ENCODE data around the gene CYP19A1.

Gene CYP19A1

DNA sequence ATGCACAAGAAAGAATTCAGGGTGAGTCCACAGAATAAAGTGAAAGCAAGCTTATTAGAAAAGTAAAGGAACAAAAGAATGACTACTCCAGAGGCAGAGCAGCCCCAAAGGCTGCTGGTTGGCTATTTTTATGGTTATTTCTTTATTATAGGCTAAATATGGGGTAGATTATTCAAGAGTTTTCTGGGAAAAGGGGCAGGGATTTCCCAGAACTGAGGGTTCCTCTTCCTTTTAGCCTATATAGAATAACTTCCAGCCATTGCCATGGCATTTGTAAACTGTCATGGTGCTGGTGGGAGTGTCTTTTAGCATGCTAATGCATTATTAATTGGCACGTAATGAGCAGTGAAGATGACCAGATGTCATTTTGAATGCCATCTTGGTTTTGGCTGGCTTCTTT lies 16.7 kb upstream of the CYP19A1 start:
- Histone ChIP-seq H2AFZ (no peak overlapping the region), H3K36me3 (ENCODE audit: control insufficient read depth, insufficient read depth, low read length) (no peaks in the 10 kb centered on the region), H3K27ac (no peak overlapping the region), H3K27me3 (ENCODE audit: control insufficient read depth, insufficient read depth, low read length) (no peaks in the 10 kb centered on the region), H3K4me2 (ENCODE audit: low read length) (no peak overlapping the region), H3K4me3 (ENCODE audit: low read depth, low read length) (no peak overlapping the region), H3K79me2 (no peaks in the 10 kb centered on the region), H3K9me3 (ENCODE audit: control insufficient read depth, low read length) (no peaks in the 10 kb centered on the region), H3K4me1 (no peaks in the 10 kb centered on the region), H3K9ac (no peak overlapping the region)
- TF ChIP-seq, protein P1, sequence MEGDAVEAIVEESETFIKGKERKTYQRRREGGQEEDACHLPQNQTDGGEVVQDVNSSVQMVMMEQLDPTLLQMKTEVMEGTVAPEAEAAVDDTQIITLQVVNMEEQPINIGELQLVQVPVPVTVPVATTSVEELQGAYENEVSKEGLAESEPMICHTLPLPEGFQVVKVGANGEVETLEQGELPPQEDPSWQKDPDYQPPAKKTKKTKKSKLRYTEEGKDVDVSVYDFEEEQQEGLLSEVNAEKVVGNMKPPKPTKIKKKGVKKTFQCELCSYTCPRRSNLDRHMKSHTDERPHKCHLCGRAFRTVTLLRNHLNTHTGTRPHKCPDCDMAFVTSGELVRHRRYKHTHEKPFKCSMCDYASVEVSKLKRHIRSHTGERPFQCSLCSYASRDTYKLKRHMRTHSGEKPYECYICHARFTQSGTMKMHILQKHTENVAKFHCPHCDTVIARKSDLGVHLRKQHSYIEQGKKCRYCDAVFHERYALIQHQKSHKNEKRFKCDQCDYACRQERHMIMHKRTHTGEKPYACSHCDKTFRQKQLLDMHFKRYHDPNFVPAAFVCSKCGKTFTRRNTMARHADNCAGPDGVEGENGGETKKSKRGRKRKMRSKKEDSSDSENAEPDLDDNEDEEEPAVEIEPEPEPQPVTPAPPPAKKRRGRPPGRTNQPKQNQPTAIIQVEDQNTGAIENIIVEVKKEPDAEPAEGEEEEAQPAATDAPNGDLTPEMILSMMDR (IDR thresholded peaks at IDR 0.05), result no peak

DNA sequence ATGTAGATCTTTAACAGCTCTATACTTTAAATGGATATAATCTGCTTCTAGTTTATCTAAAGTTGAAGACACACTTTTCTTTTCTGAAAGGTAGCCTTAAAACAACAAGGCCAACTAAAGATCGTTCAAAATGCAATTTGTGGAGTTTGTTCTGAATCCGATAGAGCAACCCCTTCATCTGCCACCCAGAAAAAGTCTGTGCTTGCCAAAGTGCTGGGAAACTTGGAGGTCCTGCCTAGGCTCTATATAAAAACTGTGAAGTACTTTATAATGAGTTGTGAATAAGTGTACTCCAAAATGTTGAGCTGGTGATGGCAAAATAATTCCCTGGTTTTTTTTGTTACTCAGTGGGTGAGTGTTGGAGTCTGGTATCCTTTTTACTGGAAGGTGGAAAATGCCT lies 15.6 kb upstream of the CYP19A1 start:
- Histone ChIP-seq H3K36me3 (ENCODE audit: control insufficient read depth, insufficient read depth, low read length) (no peaks in the 10 kb centered on the region), H3K4me2 (ENCODE audit: low read length) (no peak overlapping the region), H3K4me1 (no peaks in the 10 kb centered on the region), H3K79me2 (no peaks in the 10 kb centered on the region), H3K9ac (no peak overlapping the region), H3K27me3 (ENCODE audit: control insufficient read depth, insufficient read depth, low read length) (no peaks in the 10 kb centered on the region), H2AFZ (no peak overlapping the region), H3K27ac (no peak overlapping the region), H3K4me3 (ENCODE audit: low read depth, low read length) (no peak overlapping the region), H3K9me3 (ENCODE audit: control insufficient read depth, low read length) (no peaks in the 10 kb centered on the region)
- TF ChIP-seq, protein P1 (IDR thresholded peaks at IDR 0.05), result no peak

DNA sequence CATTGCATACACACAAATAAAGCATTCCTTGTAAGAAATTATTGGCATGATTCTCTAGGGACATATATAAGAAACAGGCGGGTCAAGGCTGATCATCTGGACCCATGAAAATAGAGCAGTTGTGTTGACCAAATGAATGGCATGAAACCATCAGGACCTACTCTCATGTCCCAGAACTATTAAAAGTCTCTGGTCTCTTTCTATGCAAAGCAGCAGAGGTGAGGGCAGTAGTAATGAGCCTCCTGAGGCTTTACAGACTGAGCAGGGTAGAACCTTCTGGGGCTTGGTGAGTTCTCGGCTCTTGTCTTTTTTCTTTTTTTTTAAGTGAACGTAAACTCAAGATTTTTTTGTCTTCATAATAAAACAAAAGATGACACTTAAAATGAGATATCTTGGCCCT lies 12.3 kb upstream of the CYP19A1 start:
- Histone ChIP-seq H2AFZ (no peak overlapping the region), H3K4me1 (no peaks in the 10 kb centered on the region), H3K9ac (no peak overlapping the region), H3K36me3 (ENCODE audit: control insufficient read depth, insufficient read depth, low read length) (no peaks in the 10 kb centered on the region), H3K4me3 (ENCODE audit: low read depth, low read length) (no peak overlapping the region), H3K79me2 (no peaks in the 10 kb centered on the region), H3K4me2 (ENCODE audit: low read length) (no peak overlapping the region), H3K27ac (no peak overlapping the region), H3K27me3 (ENCODE audit: control insufficient read depth, insufficient read depth, low read length) (no peaks in the 10 kb centered on the region), H3K9me3 (ENCODE audit: control insufficient read depth, low read length) (no peaks in the 10 kb centered on the region)
- TF ChIP-seq, protein P1 (IDR thresholded peaks at IDR 0.05), result no peak

DNA sequence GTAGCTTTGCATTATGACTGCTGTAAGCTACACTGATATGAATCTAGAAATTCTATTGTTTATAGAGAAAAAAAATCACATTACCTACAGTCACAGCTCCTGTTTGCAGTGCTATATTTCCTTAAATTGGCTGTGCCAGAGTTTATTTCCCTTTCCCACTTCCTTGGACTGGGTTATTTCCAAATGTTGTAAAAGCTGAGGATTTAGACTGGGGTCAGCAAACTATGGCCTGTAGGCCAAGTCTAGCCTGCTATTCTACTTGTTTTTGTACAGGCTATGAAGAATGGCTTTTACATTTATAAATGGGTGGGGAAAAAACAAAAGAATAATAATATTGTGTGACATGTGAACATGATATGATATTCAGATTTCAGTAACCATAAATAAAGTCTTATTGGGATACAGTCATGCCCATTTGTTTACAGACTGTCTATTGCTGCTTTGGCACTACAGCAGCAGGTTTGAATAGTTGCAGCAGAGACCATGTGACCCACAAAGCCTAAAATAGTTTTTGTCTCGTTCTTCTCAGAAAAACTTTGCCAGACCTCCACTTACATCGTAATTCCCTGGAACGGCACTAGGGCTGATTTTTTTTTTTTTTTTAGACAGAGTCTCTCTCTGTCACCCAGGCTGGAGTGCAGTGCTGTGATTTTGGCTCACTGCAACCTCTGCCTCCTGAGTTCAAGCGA lies 10.9 kb upstream of the CYP19A1 start:
- no peak overlapping the region for H3K27ac ChIP-seq
- no peaks in the 10 kb centered on the region for H3K79me2 ChIP-seq
- no peaks in the 10 kb centered on the region for H3K9me3 ChIP-seq (ENCODE audit: control insufficient read depth, low read length)
- no peak overlapping the region for H3K9ac ChIP-seq
- H2AFZ ChIP-seq, result no peak overlapping the region
- TF ChIP-seq, protein P1 (IDR thresholded peaks at IDR 0.05), result no peak
- no peaks in the 10 kb centered on the region for H3K36me3 ChIP-seq (ENCODE audit: control insufficient read depth, insufficient read depth, low read length)
- no peaks in the 10 kb centered on the region for H3K27me3 ChIP-seq (ENCODE audit: control insufficient read depth, insufficient read depth, low read length)
- H3K4me3 ChIP-seq (ENCODE audit: low read depth, low read length), result no peak overlapping the region
- H3K4me1 ChIP-seq, result no peaks in the 10 kb centered on the region
- H3K4me2 ChIP-seq (ENCODE audit: low read length), result no peak overlapping the region

DNA sequence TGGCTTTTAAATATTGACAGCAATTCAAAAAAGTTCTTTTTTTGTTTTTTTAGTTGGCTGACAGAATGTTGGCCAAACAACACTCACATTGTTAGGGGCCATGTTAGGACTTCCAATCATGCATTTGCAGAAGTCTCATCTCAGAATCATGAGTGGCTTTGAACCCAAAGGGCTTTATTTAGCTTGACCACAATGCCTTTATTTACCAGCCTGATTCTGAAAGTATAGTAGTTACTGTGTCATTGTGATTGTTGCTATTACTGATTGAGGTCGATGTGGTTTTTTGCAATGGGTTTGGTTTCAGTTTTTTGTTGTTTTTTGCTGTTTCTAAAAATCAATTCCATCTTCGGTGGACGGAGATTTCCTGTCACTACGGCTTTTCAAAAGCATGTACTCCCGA lies 10.3 kb upstream of the CYP19A1 start:
- Histone ChIP-seq H3K27me3 (ENCODE audit: control insufficient read depth, insufficient read depth, low read length) (no peaks in the 10 kb centered on the region), H2AFZ (no peak overlapping the region), H3K9me3 (ENCODE audit: control insufficient read depth, low read length) (no peaks in the 10 kb centered on the region), H3K4me1 (no peaks in the 10 kb centered on the region), H3K27ac (no peak overlapping the region), H3K36me3 (ENCODE audit: control insufficient read depth, insufficient read depth, low read length) (no peaks in the 10 kb centered on the region), H3K79me2 (no peaks in the 10 kb centered on the region), H3K4me2 (ENCODE audit: low read length) (no peak overlapping the region), H3K9ac (no peak overlapping the region), H3K4me3 (ENCODE audit: low read depth, low read length) (no peak overlapping the region)
- TF ChIP-seq, protein P1 (IDR thresholded peaks at IDR 0.05), result no peak
